NCI-H748 (cell line): ENCODE data around the gene ODF4.
"Not testable (repeated sequence)": the region's sequence is repeated elsewhere in the genome, so short reads cannot be mapped to it uniquely, and the experiment has no call there.

Experiments used
- DNase-seq: peaks from one replicate; lab custom pipeline; 2025; ENCODE audit not compliant: unreplicated experiment; lab: John Stamatoyannopoulos, UW

ODF4 gene

DNA sequence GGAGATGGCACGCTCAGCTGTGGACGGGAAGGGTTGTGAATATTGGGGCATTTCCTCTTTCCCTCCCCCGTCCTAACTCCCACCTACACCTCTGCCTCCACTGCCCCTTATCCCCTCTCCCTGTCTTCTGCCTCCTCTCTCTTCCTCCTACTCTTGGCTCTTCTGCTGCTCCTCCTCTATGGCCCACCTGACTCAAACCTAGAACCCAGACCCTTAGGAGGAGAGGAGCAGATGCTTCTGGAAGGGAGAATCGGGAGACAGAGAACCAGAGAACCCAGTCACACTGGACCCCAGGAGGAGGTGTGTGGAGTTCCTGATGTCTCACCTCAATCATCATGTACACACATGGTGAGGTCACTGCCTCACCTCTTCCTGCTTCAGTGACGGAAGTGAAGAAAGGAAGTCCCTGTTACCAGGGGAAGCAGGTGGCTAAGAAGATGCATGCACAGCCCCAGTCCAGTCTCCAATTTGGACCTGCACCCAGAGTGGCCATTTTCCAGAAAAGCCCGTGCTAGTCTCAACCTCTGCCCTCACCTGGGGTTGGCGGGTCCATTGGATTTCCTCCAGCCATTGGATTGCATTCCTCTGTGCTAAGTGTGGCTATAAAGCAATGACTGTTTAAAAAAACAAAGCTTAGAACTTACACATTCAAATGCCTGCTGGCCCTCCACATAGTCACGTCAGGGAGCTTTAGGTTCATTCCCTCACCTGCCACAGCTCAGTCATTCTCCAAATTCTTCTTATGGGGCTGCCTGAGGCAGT is 54.0 kb downstream of the ODF4 start:
- peak; percentile 12 for DNase-seq

- DNase-seq, result not testable (repeated sequence)
Observed at GRCh38 chr17:8394497-8394896, 54.9 kb downstream of the ODF4 start.
